ENCODE results near the gene ANO5.

Gene ANO5

GRCh38 chr11:22275600-22275999, 82.7 kb downstream of the ANO5 start:
- TF ChIP-seq TEAD4 (IDR thresholded peaks at IDR 0.05) (no peak), ZBTB7A (IDR thresholded peaks at IDR 0.05; ENCODE audit: low read depth) (no peak), EGR1 (IDR thresholded peaks at IDR 0.05) (no peak), CEBPB (IDR thresholded peaks at IDR 0.05) (no peak), RAD21 (IDR thresholded peaks at IDR 0.05; ENCODE audit: low read depth) (no peak), YY1 (IDR thresholded peaks at IDR 0.05; ENCODE audit: low read depth) (no peak), TCF12 (IDR thresholded peaks at IDR 0.05; ENCODE audit: low read depth) (no peak), TAF1 (IDR thresholded peaks at IDR 0.05; ENCODE audit: low read depth) (no peak)
- TF ChIP-seq, protein P1, sequence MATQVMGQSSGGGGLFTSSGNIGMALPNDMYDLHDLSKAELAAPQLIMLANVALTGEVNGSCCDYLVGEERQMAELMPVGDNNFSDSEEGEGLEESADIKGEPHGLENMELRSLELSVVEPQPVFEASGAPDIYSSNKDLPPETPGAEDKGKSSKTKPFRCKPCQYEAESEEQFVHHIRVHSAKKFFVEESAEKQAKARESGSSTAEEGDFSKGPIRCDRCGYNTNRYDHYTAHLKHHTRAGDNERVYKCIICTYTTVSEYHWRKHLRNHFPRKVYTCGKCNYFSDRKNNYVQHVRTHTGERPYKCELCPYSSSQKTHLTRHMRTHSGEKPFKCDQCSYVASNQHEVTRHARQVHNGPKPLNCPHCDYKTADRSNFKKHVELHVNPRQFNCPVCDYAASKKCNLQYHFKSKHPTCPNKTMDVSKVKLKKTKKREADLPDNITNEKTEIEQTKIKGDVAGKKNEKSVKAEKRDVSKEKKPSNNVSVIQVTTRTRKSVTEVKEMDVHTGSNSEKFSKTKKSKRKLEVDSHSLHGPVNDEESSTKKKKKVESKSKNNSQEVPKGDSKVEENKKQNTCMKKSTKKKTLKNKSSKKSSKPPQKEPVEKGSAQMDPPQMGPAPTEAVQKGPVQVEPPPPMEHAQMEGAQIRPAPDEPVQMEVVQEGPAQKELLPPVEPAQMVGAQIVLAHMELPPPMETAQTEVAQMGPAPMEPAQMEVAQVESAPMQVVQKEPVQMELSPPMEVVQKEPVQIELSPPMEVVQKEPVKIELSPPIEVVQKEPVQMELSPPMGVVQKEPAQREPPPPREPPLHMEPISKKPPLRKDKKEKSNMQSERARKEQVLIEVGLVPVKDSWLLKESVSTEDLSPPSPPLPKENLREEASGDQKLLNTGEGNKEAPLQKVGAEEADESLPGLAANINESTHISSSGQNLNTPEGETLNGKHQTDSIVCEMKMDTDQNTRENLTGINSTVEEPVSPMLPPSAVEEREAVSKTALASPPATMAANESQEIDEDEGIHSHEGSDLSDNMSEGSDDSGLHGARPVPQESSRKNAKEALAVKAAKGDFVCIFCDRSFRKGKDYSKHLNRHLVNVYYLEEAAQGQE (IDR thresholded peaks at IDR 0.05; ENCODE audit: low read depth): no peak

GRCh38 chr11:22276535-22276934, 83.7 kb downstream of the ANO5 start:
- TF ChIP-seq, protein P2, sequence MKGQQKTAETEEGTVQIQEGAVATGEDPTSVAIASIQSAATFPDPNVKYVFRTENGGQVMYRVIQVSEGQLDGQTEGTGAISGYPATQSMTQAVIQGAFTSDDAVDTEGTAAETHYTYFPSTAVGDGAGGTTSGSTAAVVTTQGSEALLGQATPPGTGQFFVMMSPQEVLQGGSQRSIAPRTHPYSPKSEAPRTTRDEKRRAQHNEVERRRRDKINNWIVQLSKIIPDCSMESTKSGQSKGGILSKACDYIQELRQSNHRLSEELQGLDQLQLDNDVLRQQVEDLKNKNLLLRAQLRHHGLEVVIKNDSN (IDR thresholded peaks at IDR 0.05): no peak
- TF ChIP-seq NFIC (IDR thresholded peaks at IDR 0.05): no peak
- no peak for TF ChIP-seq EGR1 (IDR thresholded peaks at IDR 0.05)
- TF ChIP-seq MAX (IDR thresholded peaks at IDR 0.05): no peak
- no peak for TF ChIP-seq YY1 (IDR thresholded peaks at IDR 0.05; ENCODE audit: low read depth)

DNA sequence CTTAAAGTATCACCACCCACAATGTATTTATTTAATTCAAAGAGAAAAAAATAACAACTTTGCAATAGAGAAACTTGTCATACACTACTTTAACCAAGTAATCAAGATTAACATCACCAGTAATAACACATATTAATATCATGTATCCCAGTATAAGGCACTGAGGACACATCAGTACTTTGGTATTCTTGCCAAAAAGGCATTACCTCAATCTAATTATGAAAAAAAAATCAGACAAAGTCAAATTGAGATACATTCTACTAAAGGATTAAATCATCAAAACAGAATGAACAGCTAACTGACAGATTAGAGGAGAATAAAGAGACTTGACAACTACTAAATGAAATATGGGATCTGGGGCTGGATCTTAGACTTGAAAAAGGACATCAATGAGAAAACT, 109.5 kb downstream of the ANO5 start:
- no peak for TF ChIP-seq TAF1 (IDR thresholded peaks at IDR 0.05; ENCODE audit: low read depth)
- TF ChIP-seq RAD21 (IDR thresholded peaks at IDR 0.05; ENCODE audit: low read depth): no peak
- TF ChIP-seq MAX (IDR thresholded peaks at IDR 0.05): no peak
- TF ChIP-seq, protein P2 (IDR thresholded peaks at IDR 0.05): no peak
- no peak for TF ChIP-seq EGR1 (IDR thresholded peaks at IDR 0.05)
- TF ChIP-seq CREB1 (IDR thresholded peaks at IDR 0.05; ENCODE audit: low read depth): no peak
- no peak for TF ChIP-seq ZBTB7A (IDR thresholded peaks at IDR 0.05; ENCODE audit: low read depth)
- no peak for TF ChIP-seq TCF12 (IDR thresholded peaks at IDR 0.05; ENCODE audit: low read depth)
- TF ChIP-seq, protein P1 (IDR thresholded peaks at IDR 0.05; ENCODE audit: low read depth): no peak
- no peak for TF ChIP-seq TEAD4 (IDR thresholded peaks at IDR 0.05)
- TF ChIP-seq NFIC (IDR thresholded peaks at IDR 0.05): no peak
- TF ChIP-seq FOXM1 (IDR thresholded peaks at IDR 0.05; ENCODE audit: borderline replicate concordance, low read depth): no peak
- TF ChIP-seq EP300 (IDR thresholded peaks at IDR 0.05; ENCODE audit: borderline replicate concordance): no peak
- TF ChIP-seq CEBPB (IDR thresholded peaks at IDR 0.05): no peak
- TF ChIP-seq YY1 (IDR thresholded peaks at IDR 0.05; ENCODE audit: low read depth): no peak

DNA sequence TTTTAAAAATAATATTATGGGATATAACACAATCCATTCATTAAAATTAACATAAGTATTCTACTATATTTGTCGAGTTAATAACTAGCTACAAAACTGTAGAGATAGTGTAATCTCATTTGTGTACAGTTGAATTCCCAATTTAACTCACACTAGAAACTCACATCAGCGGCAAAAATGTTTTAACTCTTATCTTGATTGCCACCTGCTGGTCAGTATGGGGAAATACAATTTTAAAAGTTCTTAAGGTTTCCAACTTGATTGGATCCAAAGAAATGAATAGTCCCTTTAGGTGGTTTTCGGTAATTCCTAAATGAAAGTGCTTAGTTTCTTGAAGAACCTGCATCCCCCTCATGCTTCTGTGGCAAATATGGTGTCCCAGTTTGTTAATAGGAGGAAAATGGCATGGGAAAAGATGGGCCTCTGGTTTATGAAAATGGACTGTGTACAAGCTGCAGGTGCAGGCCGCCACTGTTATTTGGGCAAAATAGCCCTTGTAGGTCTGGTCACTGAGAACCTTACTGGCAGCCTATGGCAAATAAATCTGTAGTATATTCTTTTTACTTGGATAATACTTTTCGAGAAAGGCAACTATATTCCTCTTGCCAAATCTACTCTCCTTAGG, 111.6 kb downstream of the ANO5 start:
- no peak for TF ChIP-seq CEBPB (IDR thresholded peaks at IDR 0.05)
- TF ChIP-seq, protein P1 (IDR thresholded peaks at IDR 0.05; ENCODE audit: low read depth): no peak
- peak; percentile 61 for TF ChIP-seq RAD21 (IDR thresholded peaks at IDR 0.05; ENCODE audit: low read depth)
- TF ChIP-seq MAX (IDR thresholded peaks at IDR 0.05): no peak
- no peak for TF ChIP-seq FOXM1 (IDR thresholded peaks at IDR 0.05; ENCODE audit: borderline replicate concordance, low read depth)
- TF ChIP-seq, protein P2 (IDR thresholded peaks at IDR 0.05): no peak
- TF ChIP-seq TAF1 (IDR thresholded peaks at IDR 0.05; ENCODE audit: low read depth): no peak
